CD4-positive, CD25-positive, alpha-beta regulatory T cell (primary cell): ENCODE measurements around the gene OSBPL2. TPM values are rescaled to one million over a fixed set of nuclear protein-coding genes. Genes with fewer than 3 reads are reported as not detected.

Experiments used
- ATAC-seq, 2 donors: fragments of 150-1000 bp; cut with Tn5 transposase; one replicate each; pipeline ENCODE4 v1.10.0; 2021; ENCODE audit warnings: low read depth in 2 of 2, moderate number of reproducible peaks in 2 of 2, moderate library complexity in 1 of 2
- DNase-seq, 3 donors: peaks; one replicate each; pipeline versions ENCODE4 v3.0.0 to v3.0.0-alpha.2; 2012 to 2022; ENCODE audit warnings: mixed read lengths in 1 of 3
- H3K27ac ChIP-seq: one replicate; pipeline ENCODE4 v1.7.0; 2013; ENCODE audit warnings: mild to moderate bottlenecking, low read length; ENCODE audit not compliant: insufficient read depth, poor library complexity, severe bottlenecking
- H3K27me3 ChIP-seq: one replicate; pipeline ENCODE4 v1.7.0; 2013; ENCODE audit warnings: low read length; ENCODE audit not compliant: control insufficient read depth, insufficient read depth
- H3K36me3 ChIP-seq: one replicate; pipeline ENCODE4 v1.7.0; 2013; ENCODE audit warnings: mild to moderate bottlenecking, low read length, moderate library complexity; ENCODE audit not compliant: control insufficient read depth, insufficient read depth
- H3K4me1 ChIP-seq: 2 replicates; pipeline ENCODE4 v1.7.0; 2013; ENCODE audit warnings: mild to moderate bottlenecking, low read length; ENCODE audit not compliant: insufficient read depth, control insufficient read depth, poor library complexity, severe bottlenecking
- H3K4me3 ChIP-seq: one replicate; pipeline ENCODE4 v1.7.0; 2013; ENCODE audit warnings: low read depth, mild to moderate bottlenecking, low read length, moderate library complexity
- H3K9me3 ChIP-seq, 2 experiments: 1 replicate in 1 of 2; 2 replicates in 1 of 2; pipeline ENCODE4 v1.7.0; 2013; ENCODE audit warnings: low read length in 2 of 2, mild to moderate bottlenecking in 1 of 2, moderate library complexity in 1 of 2; ENCODE audit not compliant: control insufficient read depth in 2 of 2
- H3K27ac Mint-ChIP-seq, 3 donors: one replicate each; pipeline ENCODE4 v1.8.0; 2020 to 2022; ENCODE audit warnings: mild to moderate bottlenecking in 3 of 3, mixed read lengths in 3 of 3, moderate library complexity in 2 of 3
- H3K27me3 Mint-ChIP-seq: one replicate; pipeline ENCODE4 v1.8.0; 2022; ENCODE audit warnings: mild to moderate bottlenecking, mixed read lengths
- H3K36me3 Mint-ChIP-seq: one replicate; pipeline ENCODE4 v1.8.0; 2020; ENCODE audit warnings: mixed read lengths
- H3K4me1 Mint-ChIP-seq, 4 donors: one replicate each; pipeline ENCODE4 v1.8.0; 2020 to 2022; ENCODE audit warnings: mixed read lengths in 4 of 4, mild to moderate bottlenecking in 1 of 4
- H3K4me3 Mint-ChIP-seq, 4 donors: one replicate each; pipeline ENCODE4 v1.8.0; 2020 to 2022; ENCODE audit warnings: mild to moderate bottlenecking in 4 of 4, mixed read lengths in 4 of 4, moderate library complexity in 3 of 4
- H3K9me3 Mint-ChIP-seq, 7 donors: one replicate each; pipeline ENCODE4 v1.8.0; 2020 to 2022; ENCODE audit warnings: mixed read lengths in 7 of 7, mild to moderate bottlenecking in 3 of 7, moderate library complexity in 2 of 7
- polyA plus RNA-seq, 4 donors: library from polyadenylated mRNA; unstranded; fragments of 300-500 nt; fragmentation: Illumina TruSeq; gene quantifications; one replicate each; pipeline ENCODE4 v1.2.3, GENCODE V29; 2021
- total RNA-seq: library from RNA; stranded (reverse); gene quantifications from one replicate; pipeline ENCODE4 v1.2.3, GENCODE V29; 2022

Gene OSBPL2
- total and polyA plus RNA-seq, 5 donors from 2014 or later = 19.3 to 85.2 (median 23.2) TPM

GRCh38 chr20:62202083-62202395, 36.3 kb upstream of the OSBPL2 start:
- H3K36me3 ChIP-seq = peaks cover 44% of the 10 kb centered on the region
- Mint-ChIP-seq H3K36me3 (peaks cover 18% of the 10 kb centered on the region), H3K27me3 (no peaks in the 10 kb centered on the region), H3K27ac (no peak overlapping the region), H3K9me3 (no peaks in the 10 kb centered on the region), H3K4me3 (no peak overlapping the region), H3K4me1 (peaks cover 0 to 4% (median 0%) of the 10 kb centered on the region in 4 donors)
- no peak for DNase-seq
- H3K4me1 ChIP-seq = no peaks in the 10 kb centered on the region
- no peak overlapping the region for H3K4me3 ChIP-seq
- H3K27ac ChIP-seq = no peak overlapping the region
- no peaks in the 10 kb centered on the region for H3K27me3 ChIP-seq
- ATAC-seq = no peak
- no peaks in the 10 kb centered on the region for H3K9me3 ChIP-seq

- H3K27me3 ChIP-seq = no peaks in the 10 kb centered on the region
- no peaks in the 10 kb centered on the region for H3K4me1 ChIP-seq
- H3K4me1 Mint-ChIP-seq = peaks cover 0 to 4% (median 0%) of the 10 kb centered on the region in 4 donors
- ATAC-seq (no peak), DNase-seq (no peak)
- H3K36me3 ChIP-seq = peaks cover 39% of the 10 kb centered on the region
- H3K9me3 ChIP-seq = no peaks in the 10 kb centered on the region
- no peaks in the 10 kb centered on the region for H3K27me3 Mint-ChIP-seq
- no peaks in the 10 kb centered on the region for H3K9me3 Mint-ChIP-seq
- peak overlapping the region in 1 of 3 donors; percentile 55 for H3K27ac Mint-ChIP-seq
- peaks cover 18% of the 10 kb centered on the region for H3K36me3 Mint-ChIP-seq
- H3K4me3 Mint-ChIP-seq = no peak overlapping the region
- no peak overlapping the region for H3K27ac ChIP-seq
- no peak overlapping the region for H3K4me3 ChIP-seq
These were observed 35.5 kb upstream of the OSBPL2 start for GRCh38 chr20:62202676-62203377.

- no peaks in the 10 kb centered on the region for H3K27me3 ChIP-seq
- Mint-ChIP-seq H3K27me3 (no peaks in the 10 kb centered on the region), H3K4me3 (no peak overlapping the region)
These were observed 34.8 kb upstream of the OSBPL2 start for GRCh38 chr20:62203378-62204030.

GRCh38 chr20:62205618-62206387, 32.5 kb upstream of the OSBPL2 start:
- Histone ChIP-seq H3K4me1 (no peaks in the 10 kb centered on the region), H3K36me3 (peaks cover 16% of the 10 kb centered on the region), H3K27ac (no peak overlapping the region), H3K9me3 (no peaks in the 10 kb centered on the region), H3K4me3 (no peak overlapping the region), H3K27me3 (no peaks in the 10 kb centered on the region)
- Mint-ChIP-seq H3K36me3 (peaks cover 8% of the 10 kb centered on the region), H3K4me3 (no peak overlapping the region), H3K27me3 (no peaks in the 10 kb centered on the region), H3K27ac (no peak overlapping the region), H3K9me3 (no peaks in the 10 kb centered on the region), H3K4me1 (peaks cover 0 to 4% (median 0%) of the 10 kb centered on the region in 4 donors)
- ATAC-seq (no peak), DNase-seq (no peak)

More at GRCh38 chr20:62203378-62204030, 34.8 kb upstream of the OSBPL2 start:
- H3K9me3 ChIP-seq = no peaks in the 10 kb centered on the region
- Mint-ChIP-seq H3K27ac (peak overlapping the region in 1 of 3 donors; percentile 55), H3K36me3 (peaks cover 18% of the 10 kb centered on the region), H3K9me3 (no peaks in the 10 kb centered on the region), H3K4me1 (peaks cover 0 to 4% (median 0%) of the 10 kb centered on the region in 4 donors)
- DNase-seq (no peak), ATAC-seq (no peak)
- H3K27ac ChIP-seq = no peak overlapping the region
- H3K36me3 ChIP-seq = peaks cover 32% of the 10 kb centered on the region
- no peak overlapping the region for H3K4me3 ChIP-seq
- H3K4me1 ChIP-seq = no peaks in the 10 kb centered on the region

- no peaks in the 10 kb centered on the region for H3K27me3 ChIP-seq
- no peaks in the 10 kb centered on the region for H3K4me1 ChIP-seq
- Mint-ChIP-seq H3K4me3 (no peak overlapping the region), H3K27me3 (no peaks in the 10 kb centered on the region), H3K27ac (no peak overlapping the region), H3K9me3 (no peaks in the 10 kb centered on the region), H3K4me1 (peaks cover 0 to 4% (median 0%) of the 10 kb centered on the region in 4 donors), H3K36me3 (peaks cover 8% of the 10 kb centered on the region)
- peaks cover 11% of the 10 kb centered on the region for H3K36me3 ChIP-seq
- no peaks in the 10 kb centered on the region for H3K9me3 ChIP-seq
- DNase-seq (no peak), ATAC-seq (no peak)
- no peak overlapping the region for H3K4me3 ChIP-seq
- H3K27ac ChIP-seq = no peak overlapping the region
These were observed 31.9 kb upstream of the OSBPL2 start for GRCh38 chr20:62206388-62206775.

- no peak overlapping the region for H3K4me3 Mint-ChIP-seq
- ATAC-seq (no peak), DNase-seq (no peak)
- Histone ChIP-seq H3K4me3 (no peak overlapping the region), H3K4me1 (no peaks in the 10 kb centered on the region), H3K27me3 (no peaks in the 10 kb centered on the region), H3K36me3 (peaks cover 3% of the 10 kb centered on the region), H3K9me3 (no peaks in the 10 kb centered on the region), H3K27ac (no peak overlapping the region)
- no peaks in the 10 kb centered on the region for H3K9me3 Mint-ChIP-seq
- H3K36me3 Mint-ChIP-seq = peaks cover 5% of the 10 kb centered on the region
- H3K27me3 Mint-ChIP-seq = peaks cover 4% of the 10 kb centered on the region
- no peak overlapping the region for H3K27ac Mint-ChIP-seq
- peaks cover 0 to 2% (median 0%) of the 10 kb centered on the region in 4 donors for H3K4me1 Mint-ChIP-seq
These were observed 30.1 kb upstream of the OSBPL2 start for GRCh38 chr20:62208061-62208794.

- ATAC-seq (no peak), DNase-seq (no peak)
- Mint-ChIP-seq H3K36me3 (no peaks in the 10 kb centered on the region), H3K4me1 (no peaks in the 10 kb centered on the region), H3K27me3 (peaks cover 4% of the 10 kb centered on the region), H3K27ac (no peak overlapping the region), H3K9me3 (no peaks in the 10 kb centered on the region), H3K4me3 (no peak overlapping the region)
- no peaks in the 10 kb centered on the region for H3K27me3 ChIP-seq
- no peak overlapping the region for H3K27ac ChIP-seq
- H3K36me3 ChIP-seq = no peaks in the 10 kb centered on the region
- no peaks in the 10 kb centered on the region for H3K9me3 ChIP-seq
- no peaks in the 10 kb centered on the region for H3K4me1 ChIP-seq
- H3K4me3 ChIP-seq = no peak overlapping the region
These were observed 29.2 kb upstream of the OSBPL2 start for GRCh38 chr20:62208795-62209755.
